ENCODE measurements around the gene LITAF.

- TF ChIP-seq CTCF (optimal IDR thresholded peaks at IDR 0.05 in 1 of 3, IDR thresholded peaks at IDR 0.05 in 1 of 3, conservative IDR thresholded peaks at IDR 0.05 in 1 of 3; ENCODE audit: extremely low read depth in 1 of 3, insufficient read depth in 2 of 3, low read length in 3 of 3) (no peak), EZH2 (IDR thresholded peaks at IDR 0.05; ENCODE audit: low read length) (no peak)
Observed at GRCh38 chr16:11603331-11603750, 16.6 kb upstream of the LITAF start.

Data from keratinocyte (primary cell).